Muscle of leg (tissue), 11 donors: ENCODE data around the gene SNAI1. TPM values are rescaled to one million over a fixed set of nuclear protein-coding genes. Genes with fewer than 3 reads are reported as not detected.
"Not testable (repeated sequence)": the region's sequence is repeated elsewhere in the genome, so short reads cannot be mapped to it uniquely, and the experiment has no call there.

Source experiments
- DNase-seq: peaks from one replicate; pipeline ENCODE4 v3.0.0; 2013
- H3K27ac ChIP-seq: one replicate; pipeline ENCODE4 v1.5.1; 2013; ENCODE audit warnings: mild to moderate bottlenecking, low read length, control low read depth
- H3K27me3 ChIP-seq: one replicate; pipeline ENCODE4 v1.6.1; 2013; ENCODE audit warnings: low read length; ENCODE audit not compliant: control insufficient read depth, insufficient read depth
- H3K36me3 ChIP-seq: one replicate; pipeline ENCODE4 v1.6.1; 2013; ENCODE audit warnings: low read length; ENCODE audit not compliant: control insufficient read depth, insufficient read depth
- H3K4me1 ChIP-seq: one replicate; pipeline ENCODE4 v1.6.1; 2013; ENCODE audit warnings: low read length; ENCODE audit not compliant: control insufficient read depth, insufficient read depth
- H3K4me3 ChIP-seq: one replicate; pipeline ENCODE4 v1.5.1; 2013; ENCODE audit warnings: low read length, control low read depth
- H3K9me3 ChIP-seq: replicated peaks from 2 replicates; pipeline ENCODE4 v1.6.1; 2013; ENCODE audit warnings: low read depth, low read length; ENCODE audit not compliant: control insufficient read depth
- WGBS: methylation state at CpG from one replicate; pipeline ENCODE4 v1.1.5; 2013; ENCODE audit warnings: missing lambda C conversion rate; ENCODE audit not compliant: insufficient coverage; 5-methylcytosine and 5-hydroxymethylcytosine counted together
- polyA plus RNA-seq, 8 donors: library from polyadenylated mRNA; unstranded; fragments of 120-200 nt; gene quantifications; one replicate each; pipeline versions ENCODE4 v1.2.1 to v1.2.3, GENCODE V29; 2013; ENCODE audit warnings: inconsistent platforms in 1 of 8, low replicate concordance in 1 of 8; ENCODE audit not compliant: insufficient read length in 8 of 8, insufficient read depth in 1 of 8
- total RNA-seq: library from RNA; stranded (reverse); fragments of 120-200 nt; gene quantifications from one replicate; pipeline ENCODE4 v1.2.4, GENCODE V29; 2013

The SNAI1 gene
- total and polyA plus RNA-seq, 9 donors: 3.8 to 14.4 (median 10.9) TPM

DNA sequence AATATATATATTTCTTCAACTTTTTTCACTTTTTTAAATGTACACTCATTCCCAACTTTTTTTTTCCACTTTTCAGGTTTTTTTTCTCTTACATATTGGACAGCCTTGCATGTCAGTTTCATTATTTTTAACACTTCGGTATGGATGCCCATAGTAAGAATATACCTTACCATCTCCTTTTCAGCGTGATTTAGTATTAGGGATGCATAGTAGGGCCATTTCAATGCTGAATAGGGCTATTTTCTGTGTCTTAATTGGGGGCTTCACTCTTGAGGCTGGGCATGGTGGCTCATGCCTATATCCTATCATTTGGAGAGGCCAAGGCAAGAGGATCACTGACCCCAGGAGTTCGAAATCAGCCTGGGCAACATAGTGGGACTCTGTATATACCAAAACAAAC is 39.8 kb upstream of the SNAI1 start:
- Histone ChIP-seq H3K9me3 (no peaks in the 10 kb centered on the region), H3K27me3 (no peaks in the 10 kb centered on the region), H3K4me1 (peaks cover 11% of the 10 kb centered on the region), H3K4me3 (no peak overlapping the region), H3K27ac (no peak overlapping the region), H3K36me3 (peaks cover 62% of the 10 kb centered on the region)
- no peak for DNase-seq
- WGBS: no CpG with 5 or more reads among the region's 3 CpGs

DNA sequence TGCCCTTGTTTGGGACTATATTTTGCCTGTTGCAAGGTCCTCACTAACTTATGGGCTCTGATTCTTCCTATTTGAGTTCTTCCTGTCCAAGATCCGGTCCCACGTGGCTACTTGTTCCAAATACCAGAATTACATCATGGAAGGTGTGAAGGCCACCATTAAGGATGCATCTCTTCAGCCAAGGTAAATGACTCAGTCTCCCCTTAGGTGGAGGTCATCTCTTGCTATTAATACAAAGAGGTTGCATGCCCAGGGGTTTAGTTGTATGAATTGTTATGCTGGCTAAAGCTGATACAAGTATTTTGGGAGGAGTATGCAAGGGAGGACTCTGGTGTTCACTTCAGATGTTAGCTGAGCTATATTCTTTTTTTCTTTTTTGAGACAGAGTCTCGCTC is 37.5 kb upstream of the SNAI1 start:
- Histone ChIP-seq H3K4me3 (no peak overlapping the region), H3K27me3 (no peaks in the 10 kb centered on the region), H3K9me3 (no peaks in the 10 kb centered on the region), H3K27ac (no peak overlapping the region), H3K36me3 (peaks cover 73% of the 10 kb centered on the region), H3K4me1 (no peaks in the 10 kb centered on the region)
- DNase-seq: no peak
- WGBS: 100% methylated on average over 2 of the region's 3 CpGs

DNA sequence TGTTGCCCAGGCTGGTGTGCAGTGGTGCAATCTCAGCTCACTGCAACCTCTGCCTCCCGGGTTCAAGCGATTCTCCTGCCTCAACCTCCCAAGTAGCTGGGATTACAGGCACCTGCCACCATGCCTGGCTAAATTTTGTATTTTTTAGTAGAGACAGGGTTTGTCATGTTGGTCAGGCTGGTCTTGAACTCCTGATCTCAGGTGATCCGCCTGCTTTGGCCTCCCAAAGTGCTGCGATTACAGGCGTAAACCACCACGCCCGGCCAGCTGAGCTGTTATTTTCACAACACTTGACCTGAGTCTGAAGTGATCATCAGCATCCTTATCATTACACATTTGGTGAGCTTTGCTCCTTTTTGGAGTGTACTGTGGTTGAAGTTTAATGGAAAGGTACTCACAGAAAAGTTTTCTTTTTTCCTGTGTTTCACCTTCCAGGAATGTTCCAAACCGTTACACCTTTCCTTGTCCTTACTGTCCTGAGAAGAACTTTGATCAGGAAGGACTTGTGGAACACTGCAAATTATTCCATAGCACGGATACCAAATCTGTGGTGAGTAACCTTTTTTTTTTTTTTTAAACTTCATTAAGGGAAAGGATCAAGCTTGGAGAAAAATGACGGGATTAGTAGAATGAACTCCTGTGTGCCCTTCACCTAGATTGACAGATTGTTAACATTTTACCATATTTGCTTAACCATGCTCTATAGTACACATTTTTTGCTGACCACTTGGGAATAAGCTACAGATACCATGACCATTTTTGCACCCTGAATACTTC is 36.9 kb upstream of the SNAI1 start:
- no CpG with 5 or more reads among the region's 10 CpGs for WGBS

DNA sequence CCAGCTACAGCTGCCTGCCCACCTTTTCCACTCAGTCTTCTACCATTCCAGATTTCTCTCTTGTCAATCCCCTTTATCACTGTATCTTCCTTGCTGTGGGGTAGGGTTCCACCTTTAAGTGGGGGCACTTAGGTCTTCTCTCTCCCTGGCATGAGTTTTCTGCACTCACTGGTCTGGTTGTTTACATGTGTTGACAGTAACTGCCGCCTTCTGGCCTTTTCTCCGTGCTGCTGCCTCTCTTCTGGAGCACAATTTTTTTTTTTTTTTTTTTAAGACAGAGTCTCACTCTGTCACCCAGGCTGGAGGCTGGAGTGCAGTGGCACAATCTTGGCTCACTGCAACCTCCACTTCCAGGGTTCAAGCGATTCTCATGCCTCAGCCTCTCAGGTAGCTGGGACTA is 34.6 kb upstream of the SNAI1 start:
- no peak for DNase-seq
- no peaks in the 10 kb centered on the region for H3K9me3 ChIP-seq
- H3K36me3 ChIP-seq: peaks cover 82% of the 10 kb centered on the region
- 100% methylated on average over 2 of the region's 3 CpGs for WGBS
- H3K27me3 ChIP-seq: no peaks in the 10 kb centered on the region
- H3K27ac ChIP-seq: no peak overlapping the region
- no peak overlapping the region for H3K4me3 ChIP-seq
- no peaks in the 10 kb centered on the region for H3K4me1 ChIP-seq

More for the DNA sequence above, 36.9 kb upstream of the SNAI1 start:
- H3K27me3 ChIP-seq: no peaks in the 10 kb centered on the region
- no peak for DNase-seq
- H3K4me1 ChIP-seq: no peaks in the 10 kb centered on the region
- no peak overlapping the region for H3K4me3 ChIP-seq
- peaks cover 78% of the 10 kb centered on the region for H3K36me3 ChIP-seq
- H3K9me3 ChIP-seq: no peaks in the 10 kb centered on the region
- no peak overlapping the region for H3K27ac ChIP-seq

DNA sequence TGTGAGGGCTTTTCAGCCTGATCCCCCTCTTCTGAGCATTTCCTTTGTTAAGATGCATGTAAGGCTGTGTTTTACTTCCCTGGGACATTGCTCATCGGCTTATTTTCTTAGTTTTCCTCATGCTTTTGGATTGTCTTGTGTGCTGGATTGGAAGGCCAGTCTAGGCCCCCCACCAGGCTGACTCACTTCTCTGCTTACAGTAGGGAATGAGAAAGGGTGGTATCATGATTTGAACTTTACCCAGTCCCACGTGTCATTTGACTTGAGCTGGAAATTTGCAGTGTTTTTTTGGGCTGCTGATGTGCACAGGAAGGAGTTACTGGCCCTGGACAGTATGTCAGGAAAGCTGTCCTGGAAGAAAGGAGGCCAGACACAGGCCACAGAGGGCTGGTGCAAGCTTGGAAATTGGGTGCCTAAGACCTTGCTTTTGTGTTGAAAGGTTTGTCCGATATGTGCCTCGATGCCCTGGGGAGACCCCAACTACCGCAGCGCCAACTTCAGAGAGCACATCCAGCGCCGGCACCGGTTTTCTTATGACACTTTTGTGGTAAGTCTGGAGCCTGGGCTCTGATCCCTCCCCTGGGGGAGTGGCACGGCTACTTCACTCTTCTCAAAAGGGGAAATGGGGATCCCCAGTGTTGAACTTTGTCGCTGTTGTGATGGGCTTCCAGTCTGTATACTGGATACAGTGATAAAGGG is 33.8 kb upstream of the SNAI1 start:
- Histone ChIP-seq H3K27ac (no peak overlapping the region), H3K4me3 (no peak overlapping the region), H3K4me1 (no peaks in the 10 kb centered on the region), H3K9me3 (no peaks in the 10 kb centered on the region), H3K36me3 (peaks cover 83% of the 10 kb centered on the region), H3K27me3 (no peaks in the 10 kb centered on the region)
- 91% methylated on average over 9 of the region's 11 CpGs for WGBS
- DNase-seq: no peak

DNA sequence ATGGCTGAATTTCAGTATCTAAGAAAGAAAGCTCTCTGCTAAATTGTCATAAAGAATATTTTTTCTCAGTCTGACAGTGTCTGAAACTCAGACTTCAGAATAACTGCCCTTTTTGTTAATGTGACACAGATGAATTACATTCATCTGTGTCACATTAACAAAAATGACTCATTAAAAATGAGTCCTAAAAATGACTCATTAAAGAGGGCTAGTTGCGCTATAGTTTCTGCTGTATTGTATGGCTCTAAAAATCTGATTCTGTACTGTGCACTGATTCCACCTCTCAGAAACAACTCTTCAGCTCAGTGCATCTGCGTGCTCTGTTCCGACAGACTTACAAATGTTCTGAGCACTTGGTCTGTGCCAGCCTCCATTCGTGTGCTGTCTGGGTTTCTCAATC is 31.6 kb upstream of the SNAI1 start:
- H3K36me3 ChIP-seq: peaks cover 84% of the 10 kb centered on the region
- no peaks in the 10 kb centered on the region for H3K4me1 ChIP-seq
- no peak for DNase-seq
- H3K9me3 ChIP-seq: no peaks in the 10 kb centered on the region
- no peaks in the 10 kb centered on the region for H3K27me3 ChIP-seq
- 92% methylated on average over 3 of the region's 4 CpGs for WGBS
- no peak overlapping the region for H3K27ac ChIP-seq
- no peak overlapping the region for H3K4me3 ChIP-seq

DNA sequence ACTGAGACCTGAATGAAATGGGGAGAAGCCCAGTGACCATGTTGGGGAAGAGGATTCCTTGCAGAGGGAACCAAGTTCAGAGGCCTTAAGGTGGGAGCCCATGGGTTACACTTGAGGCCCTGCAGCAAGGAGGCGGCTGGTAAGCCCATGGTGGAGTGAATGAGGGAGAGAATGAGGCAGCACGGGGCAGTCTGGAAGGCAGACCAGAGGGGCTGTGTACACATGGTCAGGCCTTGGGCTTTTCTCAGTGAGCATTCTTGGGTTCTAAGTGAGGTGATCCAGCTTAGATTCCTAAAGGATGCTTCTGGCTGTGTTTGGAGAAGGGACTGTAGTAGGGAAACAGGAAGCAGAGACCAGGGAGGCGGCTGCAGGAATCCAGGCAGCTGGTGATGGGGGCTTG is 27.6 kb upstream of the SNAI1 start:
- DNase-seq: no peak
- no peaks in the 10 kb centered on the region for H3K9me3 ChIP-seq
- H3K36me3 ChIP-seq: peaks cover 77% of the 10 kb centered on the region
- H3K4me3 ChIP-seq: no peak overlapping the region
- H3K27me3 ChIP-seq: no peaks in the 10 kb centered on the region
- H3K4me1 ChIP-seq: no peaks in the 10 kb centered on the region
- no peak overlapping the region for H3K27ac ChIP-seq
- 77% methylated on average over 3 of the region's 3 CpGs for WGBS

DNA sequence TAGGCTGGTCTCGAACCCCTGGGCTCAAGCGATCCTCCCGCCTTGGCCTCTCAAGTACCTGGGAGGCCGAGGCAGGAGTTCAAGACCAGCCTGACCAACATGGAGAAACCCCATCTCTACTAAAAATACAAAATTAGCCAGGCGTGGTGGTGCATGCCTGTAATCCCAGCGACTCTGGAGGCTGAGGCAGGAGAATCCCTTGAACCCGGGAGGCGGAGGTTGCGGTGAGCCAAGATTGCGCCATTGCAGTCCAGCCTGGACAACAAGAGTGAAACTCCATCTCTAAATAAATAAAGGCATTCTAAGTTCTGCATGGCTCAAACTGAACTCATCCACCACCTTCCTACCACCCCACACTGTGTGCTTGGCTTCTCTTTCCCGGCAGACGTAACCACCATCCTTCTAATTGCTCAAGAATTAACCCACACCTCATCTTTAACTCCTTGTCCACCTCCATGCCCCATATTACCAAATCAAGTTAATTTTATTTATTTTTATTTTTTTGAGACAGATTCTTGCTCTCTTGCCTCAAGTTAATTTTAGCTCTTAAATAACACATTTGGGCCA is 26.9 kb upstream of the SNAI1 start:
- WGBS: 82% methylated on average over 8 of the region's 12 CpGs
- not testable (repeated sequence) for H3K27me3 ChIP-seq, H3K27ac ChIP-seq, H3K9me3 ChIP-seq, DNase-seq, H3K4me1 ChIP-seq, H3K4me3 ChIP-seq
- H3K36me3 ChIP-seq: peaks cover 70% of the 10 kb centered on the region

DNA sequence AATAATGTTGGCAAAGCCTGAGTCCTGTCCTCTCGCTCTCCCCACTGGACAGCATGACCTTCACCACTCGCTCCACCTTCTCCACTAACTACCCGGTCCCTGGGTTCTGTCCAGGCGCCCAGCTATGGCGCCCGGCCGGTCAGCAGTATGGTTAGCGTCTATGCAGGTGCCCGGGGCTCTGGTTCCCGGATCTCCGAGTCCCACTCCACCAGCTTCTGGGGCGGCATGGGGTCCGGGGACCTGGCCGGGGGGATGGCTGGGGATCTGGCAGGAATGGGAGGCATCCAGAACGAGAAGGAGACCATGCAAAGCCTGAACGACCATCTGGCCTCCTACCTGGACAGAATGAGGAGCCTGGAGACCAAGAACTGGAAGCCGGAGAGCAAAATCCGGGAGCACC is 26.1 kb upstream of the SNAI1 start:
- Histone ChIP-seq H3K4me1 (no peaks in the 10 kb centered on the region), H3K27me3 (no peaks in the 10 kb centered on the region), H3K36me3 (peaks cover 64% of the 10 kb centered on the region), H3K4me3 (no peak overlapping the region), H3K9me3 (no peaks in the 10 kb centered on the region), H3K27ac (no peak overlapping the region)
- WGBS: 92% methylated on average over 18 of the region's 18 CpGs
- no peak for DNase-seq

DNA sequence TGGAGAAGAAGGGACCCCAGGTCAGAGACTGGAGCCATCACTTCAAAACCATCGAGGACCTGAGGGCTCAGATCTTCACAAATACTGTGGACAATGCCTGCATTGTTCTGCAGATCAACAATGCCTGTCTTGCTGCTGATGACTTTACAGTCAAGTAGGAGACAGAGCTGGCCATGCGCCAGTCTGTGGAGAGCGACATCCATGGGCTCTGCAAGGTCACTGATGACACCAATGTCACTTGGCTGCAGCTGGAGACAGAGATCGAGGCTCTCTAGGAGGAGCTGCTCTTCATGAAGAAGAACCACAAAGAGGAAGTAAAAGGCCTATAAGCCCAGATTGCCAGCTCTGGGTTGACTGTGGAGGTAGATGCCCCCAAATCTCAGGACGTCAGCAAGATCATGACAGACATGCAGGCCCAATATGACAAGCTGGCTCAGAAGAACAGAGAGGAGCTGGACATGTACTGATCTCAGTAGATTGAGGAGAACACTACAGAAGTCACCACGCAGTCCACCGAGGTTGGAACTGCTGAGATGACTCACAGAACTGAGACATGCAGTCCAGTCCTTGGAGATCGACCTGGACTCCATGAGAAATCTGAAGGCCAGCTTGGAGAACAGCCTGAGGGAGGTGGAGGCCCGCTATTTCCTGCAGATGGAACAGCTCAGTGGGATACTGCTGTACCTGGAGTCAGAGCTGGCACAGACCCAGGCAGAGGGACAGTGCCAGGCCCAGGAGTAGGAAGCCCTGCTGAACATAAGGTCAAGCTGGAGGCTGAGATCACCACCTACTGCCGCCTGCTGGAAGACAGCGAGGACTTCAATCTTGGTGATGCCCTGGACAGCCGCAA is 25.5 kb upstream of the SNAI1 start:
- H3K36me3 ChIP-seq: peaks cover 57% of the 10 kb centered on the region
- WGBS: 87% methylated on average over 10 of the region's 12 CpGs
- H3K27ac ChIP-seq, H3K27me3 ChIP-seq, H3K9me3 ChIP-seq, H3K4me1 ChIP-seq, H3K4me3 ChIP-seq, DNase-seq: not testable (repeated sequence)
